Kidney capillary endothelial cell (primary cell): ENCODE measurements around the gene PEX5L.

ENCODE experiments used
- DNase-seq: peaks from one replicate; pipeline ENCODE4 v3.0.0-alpha.2; 2018; ENCODE audit warnings: low spot score

The PEX5L gene

GRCh38 chr3:179896507-179896906 lies 140.2 kb downstream of the PEX5L start:
- DNase-seq, result no peak

GRCh38 chr3:179895330-179895729 lies 141.4 kb downstream of the PEX5L start:
- no peak for DNase-seq

- DNase-seq, result no peak
Observed at GRCh38 chr3:179887295-179887943, 149.3 kb downstream of the PEX5L start.

GRCh38 chr3:179885950-179886349 lies 150.8 kb downstream of the PEX5L start:
- no peak for DNase-seq

- no peak for DNase-seq
Observed at GRCh38 chr3:179884136-179884535, 152.6 kb downstream of the PEX5L start.

GRCh38 chr3:179882292-179882691 lies 154.4 kb downstream of the PEX5L start:
- no peak for DNase-seq

- DNase-seq, result no peak
Observed at GRCh38 chr3:179881791-179882190, 154.9 kb downstream of the PEX5L start.

- no peak for DNase-seq
Observed at GRCh38 chr3:179880868-179881267, 155.9 kb downstream of the PEX5L start.

- no peak for DNase-seq
Observed at GRCh38 chr3:179876440-179876839, 160.3 kb downstream of the PEX5L start.

GRCh38 chr3:179872842-179873241 lies 163.9 kb downstream of the PEX5L start:
- no peak for DNase-seq

GRCh38 chr3:179871782-179872181 lies 165.0 kb downstream of the PEX5L start:
- DNase-seq, result no peak

- no peak for DNase-seq
Observed at GRCh38 chr3:179868715-179869114, 168.0 kb downstream of the PEX5L start.

GRCh38 chr3:179867961-179868360 lies 168.8 kb downstream of the PEX5L start:
- DNase-seq, result no peak

- no peak for DNase-seq
Observed at GRCh38 chr3:179865861-179866505, 170.8 kb downstream of the PEX5L start.

GRCh38 chr3:179861953-179862352 lies 174.8 kb downstream of the PEX5L start:
- no peak for DNase-seq

GRCh38 chr3:179861292-179861691 lies 175.4 kb downstream of the PEX5L start:
- DNase-seq, result no peak

- no peak for DNase-seq
Observed at GRCh38 chr3:179860275-179861107, 176.2 kb downstream of the PEX5L start.

GRCh38 chr3:179853176-179853575 lies 183.6 kb downstream of the PEX5L start:
- DNase-seq, result no peak

- DNase-seq, result peak; percentile 10
Observed at GRCh38 chr3:179852142-179852905, 184.4 kb downstream of the PEX5L start.

- DNase-seq, result no peak
Observed at GRCh38 chr3:179848711-179849110, 188.0 kb downstream of the PEX5L start.

- no peak for DNase-seq
Observed at GRCh38 chr3:179842061-179842460, 194.7 kb downstream of the PEX5L start.

- DNase-seq, result no peak
Observed at GRCh38 chr3:179840985-179841384, 195.8 kb downstream of the PEX5L start.
